NCI-H2029 treated with DMSO at 0.1 percent for 48 hours (cell line): ENCODE results near the gene ERC2.

Source experiments
- DNase-seq: peaks from one replicate; lab custom pipeline; 2025; lab: John Stamatoyannopoulos, UW

The ERC2 gene

DNA sequence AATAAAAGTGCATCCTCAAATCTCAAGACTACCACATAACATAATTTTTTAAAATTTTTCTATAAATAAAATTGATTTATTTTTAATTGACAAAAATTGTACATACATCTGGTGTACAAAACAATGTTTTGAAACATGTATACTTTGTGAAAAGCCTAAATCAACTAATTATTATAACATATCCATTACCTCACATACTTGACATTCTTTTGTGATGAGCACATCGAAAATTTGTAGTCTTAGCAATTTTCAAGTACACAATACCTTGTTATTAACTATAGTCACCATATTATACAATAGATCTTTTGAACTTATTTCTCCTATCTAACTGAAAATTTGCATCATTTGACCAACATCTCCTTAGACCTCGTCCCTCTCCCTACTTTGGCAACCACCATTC lies 973.3 kb downstream of the ERC2 start:
- DNase-seq, result no peak

DNA sequence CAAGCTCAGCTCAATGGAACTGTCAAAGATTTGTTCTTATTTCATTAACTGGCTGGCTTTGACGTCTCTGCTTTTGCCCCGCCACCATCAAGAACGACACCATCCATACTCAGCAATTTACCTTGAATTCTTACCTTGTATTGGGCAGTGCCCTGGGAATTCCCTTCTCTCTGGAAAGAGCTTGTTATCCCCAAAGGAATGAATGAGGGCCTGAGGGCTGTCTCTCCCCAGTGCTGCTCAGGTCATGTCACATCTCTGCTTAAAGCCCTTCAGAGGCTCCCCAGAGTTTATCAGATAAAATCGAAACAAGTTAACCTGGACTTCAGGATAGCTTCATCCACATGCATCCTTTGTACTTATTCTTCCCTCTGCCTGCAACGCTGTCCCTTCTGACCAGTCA lies 975.3 kb downstream of the ERC2 start:
- DNase-seq, result no peak

DNA sequence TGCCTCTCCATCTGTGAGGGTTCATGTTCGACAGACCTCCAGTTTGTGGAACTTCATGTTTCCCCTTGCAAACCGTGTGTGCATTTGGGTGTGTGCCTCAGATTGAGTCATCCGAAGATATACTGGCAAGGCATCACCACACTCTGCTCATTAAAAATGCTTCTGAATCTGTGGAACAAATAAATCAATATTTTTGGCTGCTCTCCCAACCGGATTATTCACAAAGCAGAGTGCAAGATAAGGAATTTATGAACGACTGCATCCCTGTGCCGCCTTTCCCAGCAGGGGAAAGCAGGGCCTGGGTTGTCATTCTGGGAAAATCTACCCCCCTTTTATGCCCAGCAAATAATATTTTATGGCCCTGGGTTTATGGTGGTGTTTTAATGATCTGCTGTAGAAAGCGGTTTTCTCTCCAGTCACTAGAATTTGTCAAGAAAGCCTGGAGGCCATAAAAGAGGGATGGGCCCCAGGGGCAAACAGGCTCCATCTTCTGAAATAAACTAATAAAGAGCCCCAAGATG lies 976.9 kb downstream of the ERC2 start:
- no peak for DNase-seq

DNA sequence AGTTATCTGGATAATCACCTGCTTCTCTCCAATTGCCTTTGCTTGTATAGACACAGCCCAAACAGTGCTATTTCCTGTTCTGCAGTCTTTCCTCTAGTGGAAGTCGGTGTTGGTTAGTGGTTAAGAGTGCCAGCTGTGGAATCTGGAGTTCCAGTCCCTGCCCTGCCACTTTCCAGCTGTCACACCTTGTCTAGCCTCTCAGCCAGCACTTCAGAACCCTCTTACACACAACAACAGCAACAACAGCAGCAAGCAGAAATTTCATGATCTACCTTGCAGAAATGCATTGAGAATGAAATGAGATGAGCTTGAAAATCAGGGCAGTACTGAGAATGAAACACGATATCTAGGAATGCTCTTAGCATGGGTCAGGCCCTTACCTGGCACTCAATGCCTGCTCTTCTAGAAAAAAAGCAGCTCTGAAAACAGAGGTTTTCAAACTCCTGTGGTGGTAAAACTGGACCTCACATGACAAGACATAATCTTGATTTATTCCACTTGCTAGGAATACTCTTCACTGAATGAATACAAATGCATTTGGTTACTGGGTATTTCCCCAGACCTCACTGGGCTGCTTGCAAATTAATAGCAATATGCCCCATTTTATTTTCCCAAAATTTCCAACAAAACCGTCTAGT lies 977.9 kb downstream of the ERC2 start:
- peak; percentile 60 for DNase-seq

DNA sequence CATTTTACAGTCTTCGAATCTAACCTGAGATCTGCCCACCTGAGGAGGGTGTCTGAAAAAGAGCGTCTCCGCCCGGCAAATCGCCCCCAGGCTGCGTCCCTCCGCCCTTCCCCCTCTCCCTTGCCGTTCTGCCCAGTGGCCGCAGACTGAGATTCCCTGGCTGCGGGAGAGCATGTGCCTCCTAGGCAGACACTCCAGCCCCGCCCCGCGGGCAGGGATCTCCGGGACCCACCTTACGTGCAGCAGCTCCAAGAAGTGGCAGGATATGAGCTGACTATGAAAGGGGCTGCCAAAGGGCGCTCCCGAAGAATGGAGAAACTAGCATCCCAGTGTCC lies 978.5 kb downstream of the ERC2 start:
- DNase-seq, result no peak

DNA sequence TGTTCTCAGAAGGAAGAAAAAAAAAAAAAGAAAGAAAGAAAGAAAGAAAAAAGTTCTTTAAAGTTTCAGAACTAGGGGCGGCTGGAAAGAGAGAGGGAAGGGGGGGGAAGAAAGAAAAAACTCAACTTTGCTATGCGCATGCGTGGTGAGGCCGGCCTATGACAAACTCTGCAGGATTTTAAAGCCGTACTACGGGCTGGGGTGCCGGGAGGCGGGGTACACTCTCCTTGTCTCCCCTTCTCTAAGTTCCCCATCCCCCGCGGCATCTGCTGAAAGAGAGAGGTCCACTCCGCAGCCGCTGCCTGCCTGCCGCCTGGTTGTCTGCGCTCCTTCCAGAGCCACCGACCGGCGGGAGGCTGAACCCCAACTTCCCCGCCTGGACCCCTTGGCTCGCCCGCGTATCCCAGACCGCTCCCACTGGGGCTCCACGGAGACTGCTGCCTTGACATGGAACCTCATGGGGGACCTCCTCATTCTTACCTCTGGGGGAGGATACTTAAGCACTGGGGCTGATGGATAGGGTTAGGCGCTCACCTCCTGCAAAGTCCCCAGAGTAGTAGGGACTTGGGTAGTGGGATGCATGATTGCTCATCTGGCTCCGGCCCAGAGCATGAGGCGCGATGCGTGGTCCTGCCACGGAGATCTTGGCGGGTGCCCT lies 979.7 kb downstream of the ERC2 start:
- no peak for DNase-seq

DNA sequence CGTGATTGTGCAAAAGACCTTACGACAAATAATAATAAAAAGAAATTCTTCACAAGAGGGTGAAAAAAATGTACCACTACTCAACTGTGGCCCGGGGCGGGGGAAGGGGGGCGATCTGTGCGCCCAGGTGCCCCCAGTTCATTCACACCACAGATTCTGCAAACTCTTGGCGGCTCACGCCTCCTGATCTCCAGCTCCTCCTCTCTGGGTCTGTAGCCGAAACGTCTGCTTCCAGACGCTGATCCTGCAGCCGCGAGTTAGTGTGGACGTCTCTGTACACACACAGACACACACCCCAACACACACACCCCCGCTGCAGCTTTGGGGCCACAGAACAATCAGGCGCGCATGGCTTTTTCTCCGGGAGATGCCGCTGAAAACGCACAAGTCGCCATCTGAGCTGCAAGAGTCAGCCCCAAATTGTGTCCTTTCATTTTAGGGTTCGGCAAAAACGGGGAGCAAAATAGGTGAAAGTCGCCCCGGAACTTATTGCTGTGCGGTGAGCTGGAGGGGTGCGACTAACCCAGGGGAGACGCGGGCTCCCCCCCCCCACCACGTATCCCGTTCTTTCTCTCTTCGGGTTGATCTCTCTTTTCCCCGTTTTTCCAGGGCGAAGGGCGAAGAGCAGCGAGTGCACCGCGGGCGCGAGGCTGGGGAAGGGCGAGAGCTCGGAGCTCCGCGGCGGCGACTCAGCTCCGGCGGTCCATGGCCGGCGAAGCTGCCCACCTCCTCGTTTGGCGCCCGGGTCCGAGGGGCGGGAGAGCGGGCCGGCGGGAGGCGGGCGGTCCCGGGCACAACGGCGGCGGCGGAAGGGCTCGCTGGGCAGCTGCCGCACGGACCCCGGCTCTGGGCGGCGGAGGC lies 980.7 kb downstream of the ERC2 start:
- DNase-seq, result no peak

DNA sequence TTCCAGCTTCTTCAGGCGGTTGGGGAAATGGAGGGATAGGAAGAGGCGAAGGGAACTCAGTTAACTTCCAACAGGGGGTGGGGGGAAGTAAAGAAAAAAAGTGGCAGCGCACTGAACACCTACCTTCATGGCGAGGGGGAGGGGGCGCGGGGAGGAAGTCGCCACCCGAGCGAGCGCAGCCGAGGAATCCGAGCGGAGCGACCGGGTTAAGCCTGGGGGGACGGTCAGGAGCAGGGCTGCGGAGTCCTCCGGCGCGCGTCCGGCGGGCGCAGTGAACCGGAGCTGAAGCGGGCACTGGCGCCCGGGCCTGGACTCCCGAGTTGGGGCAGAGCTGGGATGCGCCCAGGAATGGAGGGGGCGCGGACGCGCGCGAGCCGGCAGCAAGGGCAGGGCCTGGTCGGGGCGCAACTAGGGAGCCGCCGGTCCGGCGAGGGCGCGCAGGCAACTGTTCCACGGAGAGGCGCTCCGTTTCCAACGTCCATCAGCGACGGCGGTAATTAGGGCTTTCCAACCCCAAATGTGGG lies 981.3 kb downstream of the ERC2 start, which contains the start of gene WNT5A:
WNT5A (minus strand) TSS at position 450 of the 524 bp plus-strand sequence; CDS start at position 129, 321 bp downstream.
- DNase-seq, result no peak

DNA sequence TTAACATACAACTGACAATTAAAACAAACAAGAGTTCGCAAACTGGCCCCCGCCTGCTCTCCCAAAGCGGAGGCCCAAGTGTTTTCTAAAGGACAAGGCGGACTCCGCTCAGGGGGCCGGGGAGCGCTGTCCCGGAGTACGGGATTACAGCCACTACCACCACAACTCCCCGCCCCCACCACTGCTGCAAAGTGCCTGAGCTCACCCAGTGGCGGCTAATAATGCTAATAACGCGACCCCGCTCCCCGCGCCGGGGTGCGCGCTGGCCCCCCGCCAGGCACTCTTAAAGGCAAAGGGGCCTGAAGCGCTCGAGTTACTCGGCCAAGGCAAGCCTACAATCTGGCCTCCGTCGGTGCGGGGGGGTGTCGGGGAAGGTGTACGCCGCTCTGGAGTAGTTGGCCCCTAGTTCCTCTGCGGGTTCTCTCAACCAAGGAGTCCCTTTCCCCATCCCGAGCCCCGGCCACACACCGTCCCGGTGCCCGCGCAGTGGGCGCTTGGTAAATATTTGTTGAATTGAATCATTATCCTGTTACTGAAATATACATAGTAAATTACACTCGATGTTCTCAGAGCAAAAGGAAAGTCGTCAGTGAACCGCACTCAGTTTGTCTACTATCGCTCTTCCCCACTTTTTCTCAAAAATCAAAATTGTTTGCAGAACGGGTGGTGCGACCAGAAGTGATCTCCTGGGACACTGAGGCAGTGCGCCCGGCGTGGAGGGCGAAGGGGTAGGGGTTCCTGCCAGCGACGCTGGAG lies 982.0 kb downstream of the ERC2 start:
- DNase-seq, result no peak

DNA sequence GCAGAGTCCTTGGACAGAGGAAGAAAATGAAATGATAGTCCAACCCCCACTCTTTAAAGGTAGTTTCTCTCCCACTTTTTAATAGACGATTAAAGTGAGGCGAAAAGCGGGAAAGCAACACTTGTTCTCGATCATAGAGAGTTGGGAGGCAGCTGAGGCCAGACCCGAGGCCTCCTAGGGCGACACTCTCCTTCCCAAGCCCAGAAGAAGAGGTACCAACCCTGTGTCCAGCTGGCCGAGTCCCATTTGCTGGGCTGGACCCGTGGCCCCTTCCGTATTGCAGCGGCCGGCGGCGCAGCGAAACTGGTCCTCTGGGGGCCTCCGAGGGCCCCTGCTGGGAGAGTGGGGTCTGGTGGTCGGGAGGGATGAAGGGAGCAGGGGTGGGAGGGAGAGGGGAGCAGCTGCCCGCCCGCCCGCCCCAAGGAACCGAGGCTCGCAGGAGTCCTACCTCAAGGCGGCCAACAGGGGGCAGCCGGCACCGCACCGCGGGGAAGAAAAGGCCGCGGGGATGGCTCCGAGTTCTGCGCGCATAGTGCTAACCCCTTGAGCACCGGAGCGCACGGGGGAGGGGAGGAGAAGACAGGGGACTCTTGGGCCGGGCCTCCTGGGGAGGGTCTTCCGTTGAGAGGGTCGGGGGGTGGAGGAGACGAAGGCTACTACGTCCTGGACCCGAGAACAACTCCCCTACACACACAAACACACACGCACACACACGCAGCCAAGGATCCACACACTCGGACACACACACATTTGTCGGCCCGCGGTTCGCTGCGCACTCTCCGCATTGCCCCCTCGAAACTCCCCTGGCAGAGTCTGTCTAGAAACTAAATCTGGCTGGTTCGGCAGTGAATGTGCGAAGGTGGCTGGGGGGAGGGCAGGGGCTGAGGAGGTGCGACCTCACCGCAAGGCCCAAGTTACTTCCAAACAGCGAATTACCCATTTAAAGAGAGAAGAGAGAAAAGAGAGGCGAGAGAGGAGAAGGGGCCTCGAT lies 983.2 kb downstream of the ERC2 start:
- no peak for DNase-seq

DNA sequence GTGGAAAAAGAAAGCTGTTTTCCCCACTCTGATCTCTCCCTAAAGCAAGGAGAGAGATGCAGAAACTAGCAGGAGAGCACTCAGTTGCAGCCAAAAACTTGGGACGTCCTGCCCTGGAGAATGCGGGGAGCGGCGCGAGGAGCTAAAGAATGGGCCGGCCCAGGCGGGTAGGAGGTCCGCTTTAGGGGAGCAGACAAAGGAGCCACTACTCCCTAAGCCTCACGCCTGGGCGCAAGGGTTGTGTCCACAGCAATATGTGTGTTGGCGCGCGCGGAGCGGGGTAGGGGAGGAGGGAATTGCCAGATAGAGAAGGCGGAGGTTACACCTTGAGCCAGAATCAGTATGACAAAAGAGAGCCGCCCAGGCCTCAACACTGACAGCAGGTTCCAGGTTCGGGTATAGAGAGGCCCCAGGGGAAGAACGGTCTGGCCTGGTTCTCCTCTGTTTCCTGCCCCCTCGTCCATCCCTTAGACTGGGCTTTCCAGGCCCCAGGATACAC lies 984.0 kb downstream of the ERC2 start:
- no peak for DNase-seq

DNA sequence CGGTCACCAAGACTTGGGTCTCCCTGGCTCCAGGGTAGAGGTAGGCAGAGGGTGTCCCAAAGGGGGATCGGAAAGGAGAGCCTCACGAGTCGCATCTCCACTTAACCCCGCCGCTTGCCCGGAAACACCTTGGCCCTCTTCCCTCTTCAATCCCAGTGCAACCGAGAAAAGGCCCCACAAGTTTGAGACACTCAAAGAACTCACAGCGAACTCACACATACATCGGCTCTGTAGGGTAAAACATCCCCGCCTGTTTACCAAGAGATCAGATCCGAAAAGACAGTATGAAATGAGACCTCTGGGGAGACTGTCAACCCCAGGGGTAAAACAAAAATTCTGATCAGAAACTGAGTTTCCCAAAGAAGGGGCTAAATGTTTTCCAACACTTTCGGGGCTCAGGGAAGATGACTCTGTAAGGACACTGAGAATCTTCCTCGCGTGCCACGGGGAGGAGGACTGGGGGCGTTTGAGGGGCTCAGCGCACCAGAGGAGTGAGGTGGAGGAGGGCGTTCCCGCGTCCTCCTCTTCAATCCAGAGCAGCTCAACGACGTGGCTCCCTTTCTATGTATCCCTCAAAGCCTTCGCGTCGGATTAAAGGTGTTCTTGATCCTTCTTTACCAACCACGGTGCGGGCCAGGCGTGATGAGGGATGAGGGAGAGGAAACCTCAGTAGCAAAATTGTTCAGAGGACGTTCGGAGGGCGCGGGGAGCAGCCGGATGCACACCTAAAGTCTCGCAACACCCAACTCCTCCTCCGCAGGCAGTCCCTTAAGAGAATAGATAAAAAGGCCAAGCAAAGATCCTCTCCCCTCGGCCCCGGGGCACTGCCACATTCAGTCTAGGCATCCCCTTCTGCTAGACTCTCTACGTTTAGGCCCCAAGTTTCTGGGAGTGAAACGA lies 984.8 kb downstream of the ERC2 start:
- no peak for DNase-seq

DNA sequence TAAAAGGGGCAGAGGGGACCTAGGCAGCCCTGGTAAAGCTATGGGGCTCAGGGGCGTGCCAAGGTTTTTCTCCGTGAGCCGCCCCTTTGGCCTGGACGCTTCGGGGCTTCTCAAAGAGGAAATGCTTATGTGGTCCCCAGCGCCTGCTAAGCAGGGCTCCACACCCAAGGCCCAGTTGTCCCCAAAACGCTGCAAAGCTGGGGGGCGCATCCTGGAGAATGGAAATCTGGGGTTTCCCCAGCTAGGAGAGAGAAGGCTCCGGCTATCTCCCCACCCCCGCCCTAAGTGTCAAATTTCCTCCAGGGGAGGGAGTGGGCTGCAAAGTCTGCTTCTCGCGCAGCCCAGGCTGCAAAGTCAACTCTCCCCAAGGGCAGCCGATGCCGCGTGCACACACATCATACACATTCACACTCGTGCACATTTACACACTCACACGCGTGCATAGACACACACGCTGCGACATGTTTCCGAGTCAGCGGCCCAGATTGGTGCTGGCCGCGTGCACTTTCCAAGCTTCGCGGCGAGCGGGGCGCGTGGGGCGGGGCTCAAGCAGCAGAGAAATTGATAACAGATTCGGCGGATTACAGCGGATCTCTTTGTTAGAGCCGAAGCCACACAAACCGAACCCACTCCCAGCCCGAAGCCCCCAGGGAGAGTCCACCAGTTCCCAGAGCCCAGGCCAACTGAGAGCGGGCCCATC lies 985.6 kb downstream of the ERC2 start:
- DNase-seq, result no peak

DNA sequence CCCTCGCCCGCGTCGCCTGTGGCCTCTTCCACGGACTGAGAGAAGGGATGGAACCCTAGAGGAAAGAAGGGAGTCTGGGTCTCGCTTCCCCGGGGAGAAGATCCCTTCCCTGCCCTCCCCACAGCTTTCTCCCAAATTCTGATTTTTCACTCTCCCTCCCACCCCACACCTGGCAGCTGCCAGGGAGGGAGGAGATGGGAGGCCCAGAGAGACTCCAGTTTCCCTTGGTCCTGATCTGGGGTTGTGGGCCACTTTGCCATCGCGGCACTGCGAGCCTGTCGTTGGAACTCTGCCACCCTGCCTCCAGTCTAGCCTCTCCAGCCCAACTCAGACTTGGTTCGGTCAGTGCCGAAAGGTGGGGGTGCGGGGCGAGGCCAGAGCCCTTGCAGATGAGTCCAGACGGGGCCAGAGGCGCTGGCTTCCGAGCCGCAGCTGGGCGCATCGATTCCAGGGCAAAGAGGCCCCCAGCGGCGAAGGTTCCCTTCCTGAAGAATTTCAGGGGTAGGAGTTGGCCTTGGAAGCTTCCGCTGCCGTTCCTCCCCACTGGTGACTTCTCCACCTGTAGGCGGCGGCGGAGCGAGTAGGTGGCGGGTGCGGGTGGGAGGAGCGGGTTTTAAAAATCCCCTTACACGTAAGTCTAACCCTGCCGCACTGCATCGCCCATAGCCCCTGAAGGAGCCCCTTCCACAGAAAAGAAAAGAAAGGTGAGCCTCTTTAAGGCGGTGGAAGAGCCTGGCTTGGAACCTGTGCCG lies 986.3 kb downstream of the ERC2 start:
- DNase-seq, result no peak

DNA sequence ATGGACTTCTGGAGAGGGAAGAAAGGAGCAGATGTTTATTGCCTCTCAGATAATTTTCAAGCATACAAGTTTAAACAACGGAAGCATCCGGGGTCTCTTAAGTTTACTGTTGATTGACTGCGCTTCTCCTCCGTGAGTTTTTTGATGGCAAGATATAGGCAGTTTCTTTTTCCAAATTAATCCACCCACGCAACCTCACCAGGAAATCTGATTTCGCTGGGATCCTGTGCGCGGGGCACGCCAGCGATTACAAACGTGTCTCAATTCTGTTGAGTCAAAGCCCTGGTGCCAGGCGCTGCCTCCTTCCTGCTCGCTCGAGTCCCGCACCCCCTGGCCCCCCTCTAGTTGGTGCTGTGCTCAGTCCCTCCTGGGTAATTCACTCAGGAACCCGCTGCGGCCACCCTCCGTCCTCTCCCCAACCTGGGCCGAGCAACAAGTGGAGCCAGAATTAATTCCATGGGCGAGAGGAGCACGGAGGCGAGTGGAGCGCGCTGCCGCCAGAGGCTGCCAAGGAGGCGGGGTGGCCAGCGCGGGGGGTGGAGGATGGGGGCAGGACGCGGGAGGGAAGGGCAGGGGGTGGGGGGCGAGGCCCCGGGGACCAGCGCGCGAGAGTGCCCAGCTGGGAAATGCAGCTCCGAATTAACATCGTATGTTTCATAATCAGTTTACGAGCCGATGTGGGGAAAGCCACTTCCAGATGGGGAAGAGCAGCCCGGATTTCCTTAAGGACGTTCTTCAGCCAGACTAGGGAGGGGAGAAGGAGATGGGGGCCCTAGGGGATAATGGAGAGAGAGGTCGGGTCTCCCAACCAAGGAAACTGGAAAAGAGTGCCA lies 987.1 kb downstream of the ERC2 start:
- no peak for DNase-seq

DNA sequence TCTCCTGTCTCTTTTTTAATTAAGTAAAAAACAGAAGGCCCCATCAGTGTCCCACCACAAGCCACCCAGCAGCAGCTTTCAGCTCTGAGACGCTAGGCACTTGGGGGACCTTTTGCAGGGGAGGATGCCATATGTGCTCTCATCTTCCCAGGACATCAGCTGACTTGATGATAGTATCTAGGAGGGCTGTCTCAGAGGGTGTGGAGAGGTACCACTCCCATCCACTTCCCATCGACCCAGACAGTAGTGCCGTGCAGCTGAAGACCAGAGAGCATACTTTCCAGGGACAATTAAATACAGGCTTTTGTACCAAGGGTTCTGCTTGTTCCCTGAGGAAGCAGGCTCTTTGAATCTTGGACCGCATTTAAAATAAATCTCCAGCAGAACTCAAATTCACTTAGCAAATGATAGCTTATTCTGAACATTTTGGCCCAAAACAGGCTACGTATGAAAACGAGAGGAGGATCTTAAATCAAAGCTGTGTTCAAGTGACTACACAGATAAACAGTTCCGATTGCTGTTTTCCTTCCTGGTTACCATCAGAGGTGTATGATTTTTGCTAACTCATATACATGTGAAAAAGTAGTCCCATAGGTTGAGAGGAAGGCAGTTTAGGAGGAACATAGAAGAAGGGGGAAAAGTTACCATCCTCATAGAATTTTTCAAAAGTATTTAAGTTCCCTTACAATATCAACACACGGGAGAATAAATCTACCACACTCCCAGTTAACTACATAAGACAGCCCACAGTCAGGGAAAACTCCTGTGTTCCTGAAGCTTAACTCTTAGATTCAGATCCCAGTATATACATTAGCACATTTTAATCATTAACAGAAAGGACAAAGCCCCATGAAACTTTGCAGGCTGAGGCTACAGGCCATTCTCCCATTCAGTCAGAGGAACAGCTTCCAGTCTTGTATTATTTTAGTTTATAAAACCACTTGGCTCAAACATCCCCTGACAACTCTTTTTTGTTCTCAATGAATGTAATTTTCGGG lies 990.7 kb downstream of the ERC2 start:
- no peak for DNase-seq
